Tibial artery (tissue), 4 donors: ENCODE results near the gene STAMBP.

Source experiments
- DNase-seq, 2 donors: peaks; one replicate each; pipeline ENCODE4 v3.0.0-alpha.2; 2019
- H3K27ac ChIP-seq, 2 donors: fragments of 200-600 bp; sonication (generic) in 1 of 2; 1 replicate in 1 of 2; 2 replicates in 1 of 2; pipeline ENCODE4 v1.5.1; 2018 to 2019; ENCODE audit warnings: mild to moderate bottlenecking in 1 of 2
- H3K27me3 ChIP-seq, 2 donors: fragments of 200-600 bp; sonication (generic) in 1 of 2; one replicate each; pipeline versions ENCODE4 v1.5.1 to v1.6.0; 2016 to 2019
- H3K36me3 ChIP-seq, 3 donors: fragments of 200-600 bp; sonication (generic) in 2 of 3; one replicate each; pipeline ENCODE4 v1.5.1; 2016 to 2019; ENCODE audit warnings: mild to moderate bottlenecking in 2 of 3
- H3K4me1 ChIP-seq, 4 donors: fragments of 200-600 bp; sonication (generic) in 2 of 4; 1 replicate in 3 of 4; 2 replicates in 1 of 4; pipeline ENCODE4 v1.5.1; 2016 to 2019
- H3K4me3 ChIP-seq, 2 donors: fragments of 200-600 bp; sonication (generic) in 1 of 2; 1 replicate in 1 of 2; 2 replicates in 1 of 2; pipeline ENCODE4 v1.5.1; 2018 to 2019; ENCODE audit warnings: mild to moderate bottlenecking in 2 of 2
- H3K9me3 ChIP-seq, 3 donors: fragments of 200-600 bp; sonication (generic) in 1 of 3; one replicate each; pipeline ENCODE4 v1.5.1; 2016 to 2019
- CTCF ChIP-seq, 2 experiments: fragments of 200-600 bp in 1 of 2; fragments of 450-650 bp in 1 of 2; IDR thresholded peaks; one replicate each; pipeline ENCODE4 v1.5.1; 2017 to 2019; ENCODE audit warnings: antibody characterized with exemption in 2 of 2, mild to moderate bottlenecking in 1 of 2, moderate library complexity in 1 of 2
- intact Hi-C: fragments of 100-400 bp; cut with DNase I; formaldehyde crosslinking; loops from one replicate; pipeline ENCODE4 v1.15.0; 2023; ENCODE audit warnings: low total_unique reads

The STAMBP gene

GRCh38 chr2:73842739-73843019, 13.9 kb downstream of the STAMBP start:
- H3K36me3 ChIP-seq, result peaks cover 30 to 44% (median 35%) of the 10 kb centered on the region in 3 donors
- H3K27me3 ChIP-seq, result no peaks in the 10 kb centered on the region
- H3K9me3 ChIP-seq, result no peaks in the 10 kb centered on the region
- H3K27ac ChIP-seq, result no peak overlapping the region
- TF ChIP-seq CTCF (IDR thresholded peaks at IDR 0.05), result no peak
- no peak overlapping the region for H3K4me3 ChIP-seq
- H3K4me1 ChIP-seq, result peaks cover 0 to 22% (median 8%) of the 10 kb centered on the region in 4 donors
- no peak for DNase-seq
- intact Hi-C loops, result no loop called here

GRCh38 chr2:73844087-73844486, 15.3 kb downstream of the STAMBP start:
- H3K9me3 ChIP-seq, result no peaks in the 10 kb centered on the region
- intact Hi-C loops, result no loop called here
- no peaks in the 10 kb centered on the region for H3K27me3 ChIP-seq
- peaks cover 0 to 9% (median 6%) of the 10 kb centered on the region in 4 donors for H3K4me1 ChIP-seq
- no peak for TF ChIP-seq CTCF (IDR thresholded peaks at IDR 0.05)
- no peak overlapping the region for H3K27ac ChIP-seq
- H3K4me3 ChIP-seq, result no peak overlapping the region
- peaks cover 44 to 58% (median 44%) of the 10 kb centered on the region in 3 donors for H3K36me3 ChIP-seq
- DNase-seq, result no peak

- no peak for TF ChIP-seq CTCF (IDR thresholded peaks at IDR 0.05)
- Histone ChIP-seq H3K27ac (no peak overlapping the region), H3K4me3 (no peak overlapping the region), H3K9me3 (no peaks in the 10 kb centered on the region), H3K4me1 (no peaks in the 10 kb centered on the region), H3K27me3 (no peaks in the 10 kb centered on the region), H3K36me3 (peaks cover 95 to 100% (median 96%) of the 10 kb centered on the region in 3 donors)
- intact Hi-C loops, result no loop called here
- DNase-seq, result no peak
Observed at GRCh38 chr2:73850009-73850408, 21.2 kb downstream of the STAMBP start.

GRCh38 chr2:73851274-73851673, 22.5 kb downstream of the STAMBP start:
- Histone ChIP-seq H3K27me3 (no peaks in the 10 kb centered on the region), H3K4me3 (no peak overlapping the region), H3K4me1 (no peaks in the 10 kb centered on the region), H3K27ac (no peak overlapping the region), H3K9me3 (no peaks in the 10 kb centered on the region), H3K36me3 (peaks cover 92 to 100% (median 96%) of the 10 kb centered on the region in 3 donors)
- TF ChIP-seq CTCF (IDR thresholded peaks at IDR 0.05), result no peak
- DNase-seq, result no peak
- intact Hi-C loops, result no loop called here

- no peak overlapping the region for H3K27ac ChIP-seq
- DNase-seq, result no peak
- intact Hi-C loops, result no loop called here
- H3K27me3 ChIP-seq, result no peaks in the 10 kb centered on the region
- H3K4me1 ChIP-seq, result no peaks in the 10 kb centered on the region
- TF ChIP-seq CTCF (IDR thresholded peaks at IDR 0.05), result no peak
- H3K4me3 ChIP-seq, result no peak overlapping the region
- no peaks in the 10 kb centered on the region for H3K9me3 ChIP-seq
- H3K36me3 ChIP-seq, result peaks cover 91 to 100% (median 96%) of the 10 kb centered on the region in 3 donors
Observed at GRCh38 chr2:73852020-73852419, 23.3 kb downstream of the STAMBP start.

GRCh38 chr2:73855526-73855925, 26.8 kb downstream of the STAMBP start:
- Histone ChIP-seq H3K27me3 (no peaks in the 10 kb centered on the region), H3K9me3 (no peaks in the 10 kb centered on the region), H3K36me3 (peaks cover 84 to 96% (median 88%) of the 10 kb centered on the region in 3 donors), H3K4me3 (no peak overlapping the region), H3K27ac (no peak overlapping the region), H3K4me1 (no peaks in the 10 kb centered on the region)
- no peak for DNase-seq
- intact Hi-C loops, result no loop called here
- TF ChIP-seq CTCF (IDR thresholded peaks at IDR 0.05), result no peak
